K562 (cell line): ENCODE results near the gene LRCH1. TPM values are rescaled to one million over a fixed set of nuclear protein-coding genes. Genes with fewer than 3 reads are reported as not detected.

Source experiments
- ADNP ChIP-seq: fragments of 200-800 bp; sonication (Bioruptor generic); IDR thresholded peaks from 2 replicates; pipeline ENCODE4 v1.6.1; 2016; ENCODE audit warnings: missing genetic modification characterization, missing compliant biosample characterization
- NCOR1 ChIP-seq: fragments of 450-650 bp; IDR thresholded peaks from 2 replicates; pipeline ENCODE4 v1.6.1; 2016; ENCODE audit warnings: mild to moderate bottlenecking, moderate library complexity
- NFIC ChIP-seq: fragments of 450-650 bp; IDR thresholded peaks from 2 replicates; pipeline ENCODE4 v1.6.1; 2017; ENCODE audit warnings: mild to moderate bottlenecking, inconsistent platforms
- RFX7 ChIP-seq: fragments of 250-450 bp; sonication (Bioruptor Pico); IDR thresholded peaks from 2 replicates; pipeline ENCODE4 v1.5.1; 2021; ENCODE audit warnings: mild to moderate bottlenecking
- TFAM ChIP-seq: fragments of 250-450 bp; sonication (Bioruptor Pico); conservative IDR thresholded peaks from 2 replicates; pipeline ENCODE4 v1.5.0; 2021; ENCODE audit warnings: mild to moderate bottlenecking, moderate library complexity
- ZFX ChIP-seq: sonication (generic); formaldehyde crosslinking; IDR thresholded peaks from 2 replicates; pipeline ENCODE4 v1.8.0; 2022; ENCODE audit warnings: mild to moderate bottlenecking, missing genetic modification reagents, moderate library complexity
- polyA plus RNA-seq, 8 experiments: library from polyadenylated mRNA; depleted of rRNA in 4 of 8; stranded (reverse) in 5 of 8; unstranded in 3 of 8; fragments of >200 nt; fragmentation: Nextera tagmentation in 2 of 8; fragmentation: Illumina TruSeq in 1 of 8; extraction: Ambion mirVana in 2 of 8; extraction: Trizol in 1 of 8; gene quantifications; 2 replicates each; pipeline versions ENCODE4 v1.2.1 to v1.2.3, GENCODE V29; 2011 to 2014; ENCODE audit warnings: inconsistent platforms in 1 of 8, missing spikeins in 1 of 8
- total RNA-seq, 7 experiments: library from RNA; depleted of rRNA in 6 of 7; stranded (reverse); fragments of >200 nt in 6 of 7; fragmentation: Illumina TruSeq in 2 of 7; extraction: Trizol in 2 of 7; gene quantifications; 2 replicates each; pipeline versions ENCODE4 v1.2.1 to v1.2.3, GENCODE V29; 2011 to 2021; ENCODE audit warnings: low replicate concordance in 1 of 7
- TF ChIP-seq, protein P1 (sequence below): fragments of 200-600 bp; sonication (generic); IDR thresholded peaks from one replicate; pipeline ENCODE4 v1.6.1; 2012; ENCODE audit warnings: mild to moderate bottlenecking, low read depth, low read length, inconsistent platforms
- TF ChIP-seq, protein P2 (sequence below): sonication (generic); formaldehyde crosslinking; IDR thresholded peaks from 2 replicates; pipeline ENCODE4 v1.8.1; 2023; ENCODE audit warnings: mild to moderate bottlenecking, missing genetic modification reagents
- TF ChIP-seq, protein P3 (sequence below): fragments of 250-450 bp; sonication (Bioruptor Pico); IDR thresholded peaks from 2 replicates; pipeline ENCODE4 v1.5.0; 2021; ENCODE audit warnings: mild to moderate bottlenecking, moderate library complexity
- TF ChIP-seq, protein P4 (sequence below): sonication (generic); formaldehyde crosslinking; IDR thresholded peaks from 2 replicates; pipeline ENCODE4 v1.8.1; 2023; ENCODE audit warnings: mild to moderate bottlenecking, missing genetic modification reagents

The LRCH1 gene
- total and polyA plus RNA-seq, 9 of the 15 experiments (the other 6 are each of a cell fraction or from before 2014, with no cell fraction given) = 1.1 to 6.8 (median 3.7) TPM

DNA sequence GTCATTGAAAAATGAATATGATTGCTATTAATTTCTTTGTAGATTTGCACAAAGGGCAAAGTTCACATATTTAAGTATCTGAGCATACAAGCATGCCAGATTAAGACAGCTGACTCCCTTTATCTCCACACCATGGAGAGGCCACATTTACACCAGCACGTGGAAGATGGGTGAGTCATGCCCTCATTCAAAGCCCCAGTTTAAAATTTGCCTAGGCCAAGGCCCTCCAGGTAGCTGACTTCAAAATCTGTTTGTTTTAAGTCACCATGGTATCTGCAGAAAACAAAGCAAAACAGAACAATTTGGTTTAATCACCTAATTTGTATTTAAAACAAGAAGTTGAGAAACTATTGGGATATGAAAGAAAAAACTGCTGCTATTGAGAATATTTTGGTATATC, 134.8 kb downstream of the LRCH1 start (continued):
- TF ChIP-seq, protein P1, sequence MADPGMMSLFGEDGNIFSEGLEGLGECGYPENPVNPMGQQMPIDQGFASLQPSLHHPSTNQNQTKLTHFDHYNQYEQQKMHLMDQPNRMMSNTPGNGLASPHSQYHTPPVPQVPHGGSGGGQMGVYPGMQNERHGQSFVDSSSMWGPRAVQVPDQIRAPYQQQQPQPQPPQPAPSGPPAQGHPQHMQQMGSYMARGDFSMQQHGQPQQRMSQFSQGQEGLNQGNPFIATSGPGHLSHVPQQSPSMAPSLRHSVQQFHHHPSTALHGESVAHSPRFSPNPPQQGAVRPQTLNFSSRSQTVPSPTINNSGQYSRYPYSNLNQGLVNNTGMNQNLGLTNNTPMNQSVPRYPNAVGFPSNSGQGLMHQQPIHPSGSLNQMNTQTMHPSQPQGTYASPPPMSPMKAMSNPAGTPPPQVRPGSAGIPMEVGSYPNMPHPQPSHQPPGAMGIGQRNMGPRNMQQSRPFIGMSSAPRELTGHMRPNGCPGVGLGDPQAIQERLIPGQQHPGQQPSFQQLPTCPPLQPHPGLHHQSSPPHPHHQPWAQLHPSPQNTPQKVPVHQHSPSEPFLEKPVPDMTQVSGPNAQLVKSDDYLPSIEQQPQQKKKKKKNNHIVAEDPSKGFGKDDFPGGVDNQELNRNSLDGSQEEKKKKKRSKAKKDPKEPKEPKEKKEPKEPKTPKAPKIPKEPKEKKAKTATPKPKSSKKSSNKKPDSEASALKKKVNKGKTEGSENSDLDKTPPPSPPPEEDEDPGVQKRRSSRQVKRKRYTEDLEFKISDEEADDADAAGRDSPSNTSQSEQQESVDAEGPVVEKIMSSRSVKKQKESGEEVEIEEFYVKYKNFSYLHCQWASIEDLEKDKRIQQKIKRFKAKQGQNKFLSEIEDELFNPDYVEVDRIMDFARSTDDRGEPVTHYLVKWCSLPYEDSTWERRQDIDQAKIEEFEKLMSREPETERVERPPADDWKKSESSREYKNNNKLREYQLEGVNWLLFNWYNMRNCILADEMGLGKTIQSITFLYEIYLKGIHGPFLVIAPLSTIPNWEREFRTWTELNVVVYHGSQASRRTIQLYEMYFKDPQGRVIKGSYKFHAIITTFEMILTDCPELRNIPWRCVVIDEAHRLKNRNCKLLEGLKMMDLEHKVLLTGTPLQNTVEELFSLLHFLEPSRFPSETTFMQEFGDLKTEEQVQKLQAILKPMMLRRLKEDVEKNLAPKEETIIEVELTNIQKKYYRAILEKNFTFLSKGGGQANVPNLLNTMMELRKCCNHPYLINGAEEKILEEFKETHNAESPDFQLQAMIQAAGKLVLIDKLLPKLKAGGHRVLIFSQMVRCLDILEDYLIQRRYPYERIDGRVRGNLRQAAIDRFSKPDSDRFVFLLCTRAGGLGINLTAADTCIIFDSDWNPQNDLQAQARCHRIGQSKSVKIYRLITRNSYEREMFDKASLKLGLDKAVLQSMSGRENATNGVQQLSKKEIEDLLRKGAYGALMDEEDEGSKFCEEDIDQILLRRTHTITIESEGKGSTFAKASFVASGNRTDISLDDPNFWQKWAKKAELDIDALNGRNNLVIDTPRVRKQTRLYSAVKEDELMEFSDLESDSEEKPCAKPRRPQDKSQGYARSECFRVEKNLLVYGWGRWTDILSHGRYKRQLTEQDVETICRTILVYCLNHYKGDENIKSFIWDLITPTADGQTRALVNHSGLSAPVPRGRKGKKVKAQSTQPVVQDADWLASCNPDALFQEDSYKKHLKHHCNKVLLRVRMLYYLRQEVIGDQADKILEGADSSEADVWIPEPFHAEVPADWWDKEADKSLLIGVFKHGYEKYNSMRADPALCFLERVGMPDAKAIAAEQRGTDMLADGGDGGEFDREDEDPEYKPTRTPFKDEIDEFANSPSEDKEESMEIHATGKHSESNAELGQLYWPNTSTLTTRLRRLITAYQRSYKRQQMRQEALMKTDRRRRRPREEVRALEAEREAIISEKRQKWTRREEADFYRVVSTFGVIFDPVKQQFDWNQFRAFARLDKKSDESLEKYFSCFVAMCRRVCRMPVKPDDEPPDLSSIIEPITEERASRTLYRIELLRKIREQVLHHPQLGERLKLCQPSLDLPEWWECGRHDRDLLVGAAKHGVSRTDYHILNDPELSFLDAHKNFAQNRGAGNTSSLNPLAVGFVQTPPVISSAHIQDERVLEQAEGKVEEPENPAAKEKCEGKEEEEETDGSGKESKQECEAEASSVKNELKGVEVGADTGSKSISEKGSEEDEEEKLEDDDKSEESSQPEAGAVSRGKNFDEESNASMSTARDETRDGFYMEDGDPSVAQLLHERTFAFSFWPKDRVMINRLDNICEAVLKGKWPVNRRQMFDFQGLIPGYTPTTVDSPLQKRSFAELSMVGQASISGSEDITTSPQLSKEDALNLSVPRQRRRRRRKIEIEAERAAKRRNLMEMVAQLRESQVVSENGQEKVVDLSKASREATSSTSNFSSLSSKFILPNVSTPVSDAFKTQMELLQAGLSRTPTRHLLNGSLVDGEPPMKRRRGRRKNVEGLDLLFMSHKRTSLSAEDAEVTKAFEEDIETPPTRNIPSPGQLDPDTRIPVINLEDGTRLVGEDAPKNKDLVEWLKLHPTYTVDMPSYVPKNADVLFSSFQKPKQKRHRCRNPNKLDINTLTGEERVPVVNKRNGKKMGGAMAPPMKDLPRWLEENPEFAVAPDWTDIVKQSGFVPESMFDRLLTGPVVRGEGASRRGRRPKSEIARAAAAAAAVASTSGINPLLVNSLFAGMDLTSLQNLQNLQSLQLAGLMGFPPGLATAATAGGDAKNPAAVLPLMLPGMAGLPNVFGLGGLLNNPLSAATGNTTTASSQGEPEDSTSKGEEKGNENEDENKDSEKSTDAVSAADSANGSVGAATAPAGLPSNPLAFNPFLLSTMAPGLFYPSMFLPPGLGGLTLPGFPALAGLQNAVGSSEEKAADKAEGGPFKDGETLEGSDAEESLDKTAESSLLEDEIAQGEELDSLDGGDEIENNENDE = no peak
- TF ChIP-seq, protein P2, sequence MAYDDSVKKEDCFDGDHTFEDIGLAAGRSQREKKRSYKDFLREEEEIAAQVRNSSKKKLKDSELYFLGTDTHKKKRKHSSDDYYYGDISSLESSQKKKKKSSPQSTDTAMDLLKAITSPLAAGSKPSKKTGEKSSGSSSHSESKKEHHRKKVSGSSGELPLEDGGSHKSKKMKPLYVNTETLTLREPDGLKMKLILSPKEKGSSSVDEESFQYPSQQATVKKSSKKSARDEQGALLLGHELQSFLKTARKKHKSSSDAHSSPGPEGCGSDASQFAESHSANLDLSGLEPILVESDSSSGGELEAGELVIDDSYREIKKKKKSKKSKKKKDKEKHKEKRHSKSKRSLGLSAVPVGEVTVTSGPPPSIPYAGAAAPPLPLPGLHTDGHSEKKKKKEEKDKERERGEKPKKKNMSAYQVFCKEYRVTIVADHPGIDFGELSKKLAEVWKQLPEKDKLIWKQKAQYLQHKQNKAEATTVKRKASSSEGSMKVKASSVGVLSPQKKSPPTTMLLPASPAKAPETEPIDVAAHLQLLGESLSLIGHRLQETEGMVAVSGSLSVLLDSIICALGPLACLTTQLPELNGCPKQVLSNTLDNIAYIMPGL (CRISPR knock-in tag) = no peak
- TF ChIP-seq RFX7 (no peak), NFIC (peak; percentile 33; the same call in 1 of the 2 replicates), ZFX (CRISPR knock-in tag) (peak; percentile 66), TFAM (CRISPR knock-in tag) (no peak), NCOR1 (peak; percentile 65), ADNP (tag) (no peak)
- TF ChIP-seq, protein P3, sequence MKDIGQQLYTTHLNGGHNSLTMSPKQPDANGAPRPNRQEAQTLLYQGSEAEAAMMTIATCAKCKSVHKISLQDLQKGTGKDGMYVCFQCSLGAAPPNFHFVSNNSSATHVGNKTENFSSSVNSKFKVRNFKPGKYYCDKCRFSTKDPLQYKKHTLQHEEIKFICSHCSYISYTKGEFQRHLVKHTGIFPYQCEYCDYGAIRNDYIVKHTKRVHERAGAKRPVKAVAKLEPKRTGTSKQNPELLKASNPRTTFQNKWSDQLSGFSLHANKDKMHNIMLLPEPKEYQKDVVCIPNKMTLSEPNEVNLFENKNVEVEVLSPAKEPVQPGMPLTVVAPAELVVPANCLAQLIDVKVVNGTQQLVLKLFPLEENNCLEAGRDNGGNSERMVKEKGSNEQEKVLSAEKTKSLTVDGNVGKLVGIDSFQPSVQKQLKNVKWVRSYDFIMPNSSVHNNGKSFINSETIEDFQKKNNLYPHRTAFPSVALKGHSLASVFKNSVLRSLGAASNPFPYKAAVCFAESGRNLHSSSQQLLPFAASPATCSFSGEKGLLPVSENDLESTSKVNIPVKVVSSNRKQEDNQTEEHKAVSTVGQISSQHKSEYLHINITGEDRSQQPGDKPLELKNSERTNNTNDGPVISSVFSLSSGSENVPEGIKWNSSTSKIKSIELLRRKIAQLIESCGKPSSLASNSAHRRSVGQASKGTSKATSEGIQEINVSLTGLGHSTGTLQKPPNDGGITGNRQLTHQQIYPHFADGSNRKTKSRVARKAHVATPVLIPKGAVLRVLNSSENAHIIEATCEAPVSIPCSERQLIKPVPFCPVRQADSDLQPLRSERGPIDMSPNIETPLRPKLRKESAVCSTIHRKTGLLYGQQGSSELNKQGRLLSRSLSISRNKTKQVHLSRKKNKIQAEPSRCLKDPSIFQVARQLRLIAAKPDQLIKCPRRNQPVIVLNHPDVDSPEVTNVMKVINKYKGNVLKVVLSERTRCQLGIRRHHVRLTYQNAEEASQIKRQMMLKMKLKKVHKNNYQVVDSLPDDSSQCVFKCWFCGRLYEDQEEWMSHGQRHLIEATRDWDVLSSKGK = no peak
- TF ChIP-seq, protein P4, sequence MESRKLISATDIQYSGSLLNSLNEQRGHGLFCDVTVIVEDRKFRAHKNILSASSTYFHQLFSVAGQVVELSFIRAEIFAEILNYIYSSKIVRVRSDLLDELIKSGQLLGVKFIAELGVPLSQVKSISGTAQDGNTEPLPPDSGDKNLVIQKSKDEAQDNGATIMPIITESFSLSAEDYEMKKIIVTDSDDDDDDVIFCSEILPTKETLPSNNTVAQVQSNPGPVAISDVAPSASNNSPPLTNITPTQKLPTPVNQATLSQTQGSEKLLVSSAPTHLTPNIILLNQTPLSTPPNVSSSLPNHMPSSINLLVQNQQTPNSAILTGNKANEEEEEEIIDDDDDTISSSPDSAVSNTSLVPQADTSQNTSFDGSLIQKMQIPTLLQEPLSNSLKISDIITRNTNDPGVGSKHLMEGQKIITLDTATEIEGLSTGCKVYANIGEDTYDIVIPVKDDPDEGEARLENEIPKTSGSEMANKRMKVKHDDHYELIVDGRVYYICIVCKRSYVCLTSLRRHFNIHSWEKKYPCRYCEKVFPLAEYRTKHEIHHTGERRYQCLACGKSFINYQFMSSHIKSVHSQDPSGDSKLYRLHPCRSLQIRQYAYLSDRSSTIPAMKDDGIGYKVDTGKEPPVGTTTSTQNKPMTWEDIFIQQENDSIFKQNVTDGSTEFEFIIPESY = no peak
